Left renal pelvis (tissue), 4 donors: ENCODE measurements around the gene MNAT1. TPM values are rescaled to one million over a fixed set of nuclear protein-coding genes. Genes with fewer than 3 reads are reported as not detected.
"Not testable (repeated sequence)": the region's sequence is repeated elsewhere in the genome, so short reads cannot be mapped to it uniquely, and the experiment has no call there.

Source experiments
- DNase-seq, 4 donors: peaks; one replicate each; pipeline ENCODE4 v3.0.0-alpha.2; 2013; ENCODE audit warnings: low read depth in 4 of 4, low spot score in 3 of 4
- polyA plus RNA-seq, 4 donors: library from polyadenylated mRNA; unstranded; fragments of 120-200 nt; gene quantifications; one replicate each; pipeline ENCODE4 v1.2.1, GENCODE V29; 2013; ENCODE audit not compliant: insufficient read length in 4 of 4

The MNAT1 gene
- polyA plus RNA-seq, 4 donors = 30.9 to 53.7 (median 49.3) TPM

DNA sequence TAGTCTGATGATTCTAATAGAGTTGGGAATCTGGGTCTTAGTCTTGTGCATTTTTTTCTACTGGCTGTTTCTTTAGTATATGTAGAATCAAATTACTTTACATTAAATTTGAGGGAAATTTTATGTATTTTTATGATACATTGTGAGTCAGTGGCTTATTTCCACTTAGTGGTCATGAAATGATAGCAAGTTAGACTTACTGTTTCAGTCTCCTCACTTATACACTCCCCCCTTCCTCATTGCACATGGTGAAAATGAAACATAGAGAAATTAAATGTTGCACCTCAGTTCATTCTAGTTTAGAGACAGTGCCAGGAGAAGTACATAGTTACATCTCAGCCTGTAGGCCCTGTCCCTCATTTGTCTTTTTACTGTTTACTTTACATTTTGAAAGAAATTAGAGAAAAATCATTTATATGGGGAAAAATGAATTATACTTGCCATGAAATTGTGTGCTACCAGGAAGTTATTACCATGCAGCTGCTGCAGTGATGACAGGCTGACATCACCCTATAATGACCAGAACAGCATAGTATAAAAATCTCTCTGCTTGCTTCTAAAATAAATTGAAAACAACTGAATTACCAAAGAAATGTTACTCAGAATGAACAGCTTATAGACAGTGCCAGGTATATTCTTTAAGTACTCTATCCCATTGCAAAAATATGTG is 133.1 kb downstream of the MNAT1 start:
- no peak for DNase-seq

DNA sequence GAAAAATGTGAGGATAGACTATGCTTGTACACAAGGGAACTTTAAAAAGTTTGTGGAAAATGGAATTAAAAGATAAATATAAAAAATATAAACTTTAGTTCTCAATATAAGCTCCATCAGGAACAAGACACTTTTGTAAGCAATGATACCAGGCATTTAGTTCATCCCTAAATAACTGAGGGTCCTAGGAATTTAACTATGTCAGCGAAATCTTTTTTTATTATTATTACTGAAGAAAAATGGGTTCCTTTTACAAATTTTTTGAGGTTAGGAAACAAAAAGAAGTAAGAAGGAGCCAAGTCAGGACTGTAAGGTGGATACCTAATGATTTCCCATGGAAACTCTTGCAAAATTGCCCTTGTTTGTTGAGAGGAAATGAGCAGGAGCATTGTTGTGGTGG is 143.6 kb downstream of the MNAT1 start:
- no peak for DNase-seq

DNA sequence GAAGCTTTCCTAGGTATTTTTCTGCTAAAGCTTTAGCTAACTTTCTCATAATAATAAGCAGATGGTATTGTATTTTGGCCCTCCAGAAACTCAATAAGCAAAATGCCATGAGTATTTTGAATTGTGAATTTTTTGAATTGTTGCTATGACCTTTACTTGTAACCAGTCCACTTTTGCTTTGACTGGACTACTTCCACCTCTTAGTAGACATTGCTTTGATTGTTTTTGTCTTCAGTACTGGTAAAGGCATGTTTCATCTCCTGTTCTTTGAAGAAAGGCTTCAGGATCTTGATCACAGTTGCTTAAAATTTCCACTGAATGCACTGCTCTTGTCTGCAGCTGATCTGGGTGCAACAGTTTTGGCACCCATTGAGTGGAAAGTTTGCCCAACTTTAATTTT is 144.0 kb downstream of the MNAT1 start:
- no peak for DNase-seq

DNA sequence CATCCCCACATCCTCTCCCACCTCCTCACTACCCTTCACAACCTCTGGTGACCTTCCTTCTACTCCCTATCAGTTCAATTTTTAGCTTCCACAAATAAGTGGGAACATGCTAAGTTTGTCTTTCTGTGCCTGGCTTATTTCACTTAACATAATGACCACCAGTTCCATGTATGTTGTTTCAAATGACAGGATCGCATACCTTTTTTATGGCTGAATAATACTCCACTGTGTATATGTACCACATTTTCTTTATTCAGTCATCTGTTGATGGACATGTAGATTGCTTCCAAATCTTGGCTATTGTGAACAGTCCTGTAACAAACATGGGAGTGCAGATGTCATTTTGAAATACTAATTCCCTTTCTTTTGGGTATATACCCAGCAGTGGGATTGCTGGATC is 147.7 kb downstream of the MNAT1 start:
- DNase-seq = no peak

DNA sequence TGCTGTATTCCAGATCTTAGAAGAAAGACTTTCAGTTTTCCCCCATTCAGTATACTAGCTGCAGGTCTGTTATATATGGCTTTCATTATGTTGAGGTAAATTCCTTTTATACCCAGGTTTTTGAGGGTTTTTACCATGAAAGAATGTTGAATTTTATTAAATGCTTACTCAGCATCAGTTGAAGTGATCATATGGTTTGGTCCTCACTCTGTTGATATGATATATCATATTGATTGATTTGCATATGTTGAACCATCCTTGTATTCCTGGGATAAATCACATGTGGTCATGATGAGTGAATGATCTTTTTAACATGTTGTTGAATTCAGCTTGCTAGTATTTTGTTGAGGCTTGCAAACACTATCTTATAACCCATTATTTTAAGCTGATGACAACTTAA is 149.6 kb downstream of the MNAT1 start:
- DNase-seq = no peak

DNA sequence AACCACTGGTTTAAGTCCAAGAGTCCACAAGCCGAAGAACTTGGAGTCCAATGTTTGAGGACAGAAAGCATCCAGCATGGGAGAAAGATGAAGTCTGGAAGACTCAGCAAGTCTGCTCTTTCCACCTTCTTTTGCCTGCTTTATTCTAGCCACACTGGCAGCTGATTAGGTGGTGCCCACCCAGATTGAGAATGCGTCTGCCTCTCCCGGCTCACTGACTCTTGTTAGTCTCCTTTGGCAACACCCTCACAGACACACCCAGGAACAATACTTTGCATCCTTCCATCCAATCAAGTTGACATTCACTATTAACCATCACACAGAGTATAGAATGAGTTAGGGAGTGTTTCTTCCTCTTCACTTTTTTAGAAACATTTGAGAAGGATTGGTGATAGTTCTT is 156.1 kb downstream of the MNAT1 start:
- DNase-seq = not testable (repeated sequence)

DNA sequence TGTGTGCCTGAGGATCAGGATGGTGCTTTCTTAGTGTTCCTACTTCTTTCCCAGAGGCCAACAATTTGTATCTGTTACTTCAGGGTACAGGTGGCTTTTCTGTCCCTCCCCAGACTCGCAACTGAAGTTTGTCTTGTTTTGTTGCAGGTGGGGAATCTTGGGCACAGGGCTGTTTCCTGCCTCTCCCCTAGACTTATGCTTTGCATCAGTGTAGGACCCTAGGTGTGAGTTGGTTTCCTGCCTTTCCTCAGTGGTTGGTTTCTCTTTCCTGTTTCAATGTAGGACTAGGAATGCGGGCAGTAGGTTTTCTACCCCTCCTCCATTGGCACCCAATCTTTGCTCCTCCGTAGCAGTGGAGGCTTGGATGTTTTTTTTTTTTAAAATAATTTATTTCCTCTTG is 159.3 kb downstream of the MNAT1 start:
- no peak for DNase-seq

DNA sequence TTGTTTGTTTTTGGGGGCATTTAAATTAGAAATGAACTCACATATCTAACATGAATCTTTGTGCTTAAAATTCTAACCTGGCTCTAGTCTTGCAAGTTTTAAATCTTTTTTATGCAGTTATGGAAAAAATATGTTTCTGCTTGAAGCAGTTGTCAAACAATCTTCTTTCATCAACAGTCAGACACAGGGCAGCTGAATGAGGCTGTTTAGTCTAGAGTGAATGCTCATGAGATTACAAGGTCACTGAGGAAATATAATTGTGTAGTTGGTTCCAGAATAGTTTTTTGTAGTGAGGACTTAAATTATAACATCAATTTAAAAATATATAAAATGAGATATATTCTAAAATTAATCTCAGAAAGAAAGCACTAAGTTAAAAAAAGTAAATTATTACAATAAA is 169.8 kb downstream of the MNAT1 start:
- DNase-seq = no peak

DNA sequence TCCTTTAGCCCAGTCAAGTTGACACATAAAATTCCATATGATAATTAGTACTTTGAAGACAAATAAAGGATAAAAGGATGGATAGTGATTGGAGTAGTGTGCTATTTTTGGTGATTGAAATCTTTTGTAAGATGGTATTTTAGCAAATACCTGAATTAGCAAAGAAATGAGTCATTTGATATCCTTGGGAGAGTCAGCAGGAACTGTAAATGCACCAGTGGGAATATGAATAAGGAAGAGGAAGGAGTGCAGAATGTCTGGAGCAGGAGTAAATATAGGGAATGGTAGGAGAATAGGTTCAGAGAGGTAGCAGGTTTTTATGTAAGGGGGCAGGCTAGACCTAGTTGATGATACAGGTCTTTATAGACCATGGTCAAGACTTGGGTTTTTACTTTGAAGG is 171.4 kb downstream of the MNAT1 start:
- DNase-seq = no peak

DNA sequence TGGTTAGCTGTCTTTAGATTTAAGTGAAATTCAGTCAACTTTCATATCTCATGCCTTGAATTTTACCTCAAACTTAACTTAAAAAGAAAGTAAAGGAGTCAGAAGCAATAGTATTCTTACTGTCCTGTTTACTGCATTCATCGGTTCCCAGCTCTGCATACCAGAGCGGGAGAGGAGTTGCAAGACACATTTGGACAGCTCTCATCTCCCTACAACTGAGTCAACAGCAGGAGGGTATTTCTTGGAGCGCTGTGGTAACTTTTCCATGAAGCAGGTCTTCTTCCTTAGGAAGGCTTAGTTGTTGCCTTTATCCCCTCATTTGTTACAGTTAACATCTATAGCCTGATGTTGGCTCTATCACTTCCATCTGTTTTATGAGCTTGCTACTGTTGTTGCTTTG is 181.2 kb downstream of the MNAT1 start:
- DNase-seq = no peak

DNA sequence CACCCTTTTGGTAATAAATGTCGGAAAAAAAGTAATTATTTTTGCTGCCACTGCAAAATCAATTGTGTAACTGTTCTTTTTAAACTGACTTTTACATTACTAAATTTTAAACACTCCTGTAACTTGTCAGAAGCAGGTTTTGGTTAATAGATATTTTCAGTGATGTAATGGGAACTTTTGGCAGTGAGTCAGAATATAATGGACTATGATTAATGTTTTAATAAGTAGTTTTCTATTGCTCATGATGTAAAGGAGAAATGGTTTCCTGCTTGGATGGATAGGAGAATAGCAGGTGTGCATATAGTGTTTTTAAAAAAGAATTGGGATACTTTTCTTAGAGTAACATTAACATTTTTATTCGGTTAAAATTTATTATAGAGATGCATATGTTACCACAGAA is 187.5 kb downstream of the MNAT1 start:
- no peak for DNase-seq

DNA sequence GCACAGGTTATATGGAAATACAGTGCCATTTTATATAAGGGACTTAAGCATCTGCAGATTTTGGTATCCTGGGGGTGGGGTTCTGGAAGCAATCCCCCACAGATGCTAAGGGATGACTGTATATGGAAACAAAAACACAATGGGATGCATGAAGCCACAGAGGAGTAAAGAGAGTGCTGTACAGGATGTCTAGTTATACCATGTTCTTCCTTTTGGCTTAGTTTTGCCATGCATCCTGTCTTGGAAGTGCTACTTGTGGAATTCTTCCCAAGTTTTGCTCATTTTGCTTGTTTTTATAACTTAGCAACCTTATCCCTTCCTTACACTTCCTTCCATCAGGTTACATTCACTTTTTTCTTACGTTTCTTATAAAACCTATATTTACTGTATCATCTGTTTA is 190.7 kb downstream of the MNAT1 start:
- no peak for DNase-seq

DNA sequence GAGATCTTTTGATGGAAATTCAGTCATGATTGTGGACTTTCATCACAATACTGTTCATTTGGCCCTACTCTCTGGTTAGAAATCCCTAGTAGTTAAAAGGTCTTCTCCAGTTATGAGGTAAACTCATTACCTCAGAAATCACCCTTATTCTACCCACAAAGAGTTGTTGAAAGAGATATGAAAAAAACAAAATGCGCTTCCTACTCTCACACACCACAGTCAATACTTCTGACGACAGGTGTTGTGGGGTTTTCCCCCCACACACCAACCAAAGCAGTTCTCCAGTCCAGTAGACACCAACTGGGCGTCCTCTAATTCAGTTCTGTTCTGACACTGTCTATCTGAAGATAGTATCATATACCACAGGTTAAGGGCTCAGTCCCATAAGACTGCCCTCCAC is 191.4 kb downstream of the MNAT1 start:
- DNase-seq = no peak

DNA sequence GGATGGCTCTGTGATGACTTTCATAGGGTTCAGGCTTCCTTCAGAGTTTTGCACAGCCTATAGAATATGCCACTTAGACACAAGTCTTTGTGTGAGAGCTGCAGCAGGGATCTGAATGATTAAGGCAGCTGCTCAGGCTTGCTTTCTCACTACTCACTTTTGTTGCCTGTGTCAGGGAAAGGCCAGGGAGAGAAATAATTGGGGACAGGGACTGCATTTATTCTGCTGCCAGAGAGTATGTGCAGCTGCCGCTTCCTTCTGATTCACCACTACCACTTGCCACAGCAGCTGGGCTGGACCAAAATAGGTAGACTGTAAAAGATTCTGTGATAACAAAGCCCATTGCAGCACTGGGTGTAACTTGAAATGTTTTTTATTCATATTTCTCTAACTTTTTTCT is 196.7 kb downstream of the MNAT1 start:
- no peak for DNase-seq

DNA sequence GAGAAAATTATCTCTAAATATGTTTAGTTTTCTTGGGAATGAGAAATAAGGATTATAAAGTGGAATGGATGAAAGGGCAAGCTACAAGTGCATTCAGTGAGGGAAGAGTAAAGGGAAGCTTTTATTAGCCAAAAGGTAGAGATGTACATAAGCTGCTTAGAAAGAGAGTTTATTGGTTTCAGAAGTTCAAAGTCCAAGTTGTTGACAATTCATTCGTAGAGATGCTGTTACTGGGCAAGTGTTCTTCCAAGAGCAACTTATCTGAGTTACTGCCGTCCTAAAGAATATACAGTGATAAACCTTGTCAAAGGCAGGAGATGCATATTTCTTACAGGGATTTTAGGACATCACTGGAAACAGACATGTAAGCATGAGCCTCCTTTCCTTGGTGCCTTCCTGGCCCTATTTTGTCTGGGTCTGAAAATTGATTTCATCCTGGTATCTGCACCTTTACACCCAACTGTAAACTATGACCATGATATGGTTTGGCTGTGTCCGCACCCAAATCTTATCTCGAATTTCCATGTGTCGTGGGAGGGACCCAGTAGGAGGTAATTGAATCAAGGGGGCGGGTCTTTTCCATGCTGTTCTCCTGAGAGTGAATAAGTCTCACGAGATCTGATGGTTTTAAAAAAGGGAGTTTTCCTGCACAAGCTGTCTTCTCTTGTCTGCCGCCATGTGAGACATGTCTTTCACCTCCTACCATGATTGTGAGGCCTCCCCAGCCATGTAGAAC is 199.5 kb downstream of the MNAT1 start:
- DNase-seq = no peak

DNA sequence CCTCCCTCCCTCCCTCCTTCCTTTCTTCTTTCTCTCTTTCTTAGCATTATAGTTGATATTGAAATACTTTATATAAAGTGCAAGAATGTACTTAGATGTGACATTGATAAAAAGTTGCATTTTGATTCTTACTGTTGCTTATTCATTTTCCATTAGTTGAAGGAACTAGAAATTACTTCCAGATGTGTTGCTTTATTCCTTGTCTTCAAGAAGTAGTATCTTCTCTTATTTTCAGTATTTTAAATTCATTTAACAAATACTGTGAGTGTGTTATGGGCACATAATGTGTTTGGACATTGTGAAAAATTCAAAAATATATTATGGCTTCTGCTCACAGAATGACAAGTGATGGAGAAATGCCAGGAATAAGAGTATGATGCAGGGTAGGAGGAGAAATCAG is 200.8 kb downstream of the MNAT1 start:
- DNase-seq = no peak

DNA sequence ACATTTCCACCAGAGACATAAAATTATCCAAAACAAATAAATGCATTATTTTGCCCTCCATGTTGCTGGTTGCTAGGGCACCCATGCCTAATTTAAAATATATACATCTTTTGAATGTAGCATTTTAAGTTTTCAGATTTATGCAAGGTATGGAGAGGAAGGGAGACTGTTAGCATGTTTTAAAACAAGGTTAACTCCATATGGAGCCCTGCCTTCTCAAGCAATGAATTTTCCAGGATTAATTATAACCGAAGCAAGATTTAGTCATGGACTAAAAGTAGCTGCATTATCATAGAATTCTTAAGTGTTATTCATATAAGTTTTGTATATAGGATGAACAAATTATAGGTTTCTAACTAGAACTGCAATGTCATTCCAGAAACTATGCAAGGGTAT is 209.1 kb downstream of the MNAT1 start:
- DNase-seq = no peak

DNA sequence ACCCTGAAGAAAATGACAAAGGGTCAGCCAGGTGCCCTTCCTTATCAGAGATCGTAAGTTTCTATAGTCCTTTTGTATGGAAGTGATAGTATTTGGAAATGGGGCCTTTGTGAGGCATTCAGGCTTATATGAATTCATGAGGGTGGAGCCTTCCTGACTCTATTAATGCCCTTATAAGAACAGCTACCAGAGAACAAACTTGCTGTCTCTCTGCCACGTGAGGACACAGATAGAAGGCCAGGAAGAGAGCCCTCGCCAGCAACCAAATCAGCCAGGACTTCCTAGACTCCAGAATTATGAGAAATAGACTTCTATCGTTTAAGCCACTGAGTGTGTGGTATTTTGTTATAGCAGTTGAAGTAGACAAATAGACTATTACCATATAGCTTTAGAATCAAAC is 209.6 kb downstream of the MNAT1 start:
- no peak for DNase-seq

DNA sequence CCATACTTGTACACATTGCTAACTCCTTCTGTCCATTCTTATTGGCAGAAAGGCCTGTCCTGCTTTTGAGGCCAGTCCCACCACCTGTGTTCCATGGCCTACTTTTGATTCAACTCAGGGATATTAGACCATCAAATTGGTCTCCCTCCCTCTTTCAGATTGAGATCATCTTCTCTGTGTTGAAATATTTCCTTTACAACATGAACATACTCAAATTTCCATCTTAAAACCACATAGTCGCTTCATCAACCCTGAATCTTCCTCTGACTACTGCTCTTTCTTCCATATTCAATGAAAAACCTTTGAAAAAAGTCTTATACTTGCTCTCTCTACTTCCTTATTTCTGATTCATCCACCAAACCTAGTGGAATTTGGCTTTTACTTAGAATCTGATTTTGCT is 211.4 kb downstream of the MNAT1 start:
- DNase-seq = no peak

DNA sequence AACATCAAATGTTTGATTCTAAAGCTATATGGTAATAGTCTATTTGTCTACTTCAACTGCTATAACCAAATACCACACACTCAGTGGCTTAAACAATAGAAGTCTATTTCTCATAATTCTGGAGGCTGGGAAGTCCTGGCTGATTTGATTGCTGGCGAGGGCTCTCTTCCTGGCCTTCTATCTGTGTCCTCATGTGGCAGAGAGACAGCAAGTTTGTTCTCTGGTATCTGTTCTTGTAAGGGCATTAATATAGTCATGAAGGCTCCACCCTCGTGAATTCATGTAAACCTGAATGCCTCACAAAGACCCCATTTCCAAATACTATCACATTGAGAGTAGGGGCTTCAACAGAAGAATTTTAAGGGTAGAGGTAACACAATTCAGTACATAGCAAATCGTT is 212.2 kb downstream of the MNAT1 start:
- no peak for DNase-seq

DNA sequence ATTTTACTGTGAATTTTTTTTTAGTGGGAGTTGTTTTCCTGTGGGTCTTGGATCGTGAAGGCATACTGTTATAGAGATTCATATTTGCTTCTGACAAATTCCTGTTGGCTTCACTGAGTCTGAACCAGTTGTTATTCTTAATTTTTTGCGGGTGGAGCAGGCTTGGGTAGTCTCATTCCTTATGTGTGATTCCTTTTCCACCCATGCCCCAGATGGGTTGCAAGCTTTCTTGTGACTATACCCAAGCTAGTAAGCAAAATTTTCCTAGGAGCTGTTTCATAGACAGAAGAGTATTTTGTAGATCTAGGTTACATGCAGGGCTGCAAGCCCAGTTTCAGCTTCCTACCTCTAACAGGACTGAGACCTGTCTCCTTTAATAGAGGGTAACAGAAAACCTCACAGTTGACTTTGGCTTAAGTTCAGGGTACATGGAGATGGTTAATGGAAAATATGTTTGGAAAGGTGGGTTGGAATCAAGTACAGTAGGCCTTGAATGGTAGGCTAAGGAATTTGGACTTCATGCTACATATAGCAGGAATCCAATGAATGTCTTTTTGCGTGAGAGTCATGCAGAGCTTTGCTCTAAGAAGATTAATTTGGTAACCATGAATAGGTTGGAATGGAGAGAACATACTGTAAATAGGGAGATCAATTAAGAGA is 217.3 kb downstream of the MNAT1 start:
- no peak for DNase-seq

DNA sequence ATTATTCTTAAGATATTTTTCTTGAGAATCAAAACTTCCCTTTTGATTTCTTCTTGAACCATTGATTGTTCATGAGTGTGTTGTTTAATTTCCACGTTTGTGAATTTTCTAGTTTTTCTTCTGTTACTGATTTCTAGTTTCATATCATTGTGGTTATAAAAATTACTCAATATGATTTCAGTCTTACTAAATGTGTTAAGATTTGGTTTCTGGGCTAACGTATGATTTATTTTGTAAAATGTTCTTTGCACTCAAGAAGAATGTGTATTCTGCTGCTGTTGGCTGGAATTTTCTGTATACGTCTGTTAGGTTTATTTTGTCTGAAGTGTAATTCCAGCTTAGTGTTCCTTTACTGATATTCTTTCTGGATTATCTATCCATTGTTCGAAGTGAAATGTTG is 221.6 kb downstream of the MNAT1 start:
- no peak for DNase-seq
